Stomach (tissue), 9 donors: ENCODE data around the gene RARRES2. TPM values are rescaled to one million over a fixed set of nuclear protein-coding genes. Genes with fewer than 3 reads are reported as not detected.

ENCODE experiments used
- DNase-seq, 2 donors: peaks; one replicate each; pipeline versions ENCODE4 v3.0.0 to v3.0.0-alpha.2; 2013 to 2019
- H3K27ac ChIP-seq, 5 donors: fragments of 200-600 bp in 4 of 5; sonication (generic) in 4 of 5; one replicate each; pipeline ENCODE4 v1.5.1; 2013 to 2019; ENCODE audit warnings: mild to moderate bottlenecking in 1 of 5, moderate library complexity in 1 of 5
- H3K27me3 ChIP-seq, 3 donors: fragments of 200-600 bp; sonication (generic); one replicate each; pipeline ENCODE4 v1.5.1; 2017 to 2019; ENCODE audit warnings: mixed run types in 1 of 3
- H3K36me3 ChIP-seq, 4 donors: fragments of 200-600 bp; sonication (generic); 1 replicate in 3 of 4; 2 replicates in 1 of 4; pipeline ENCODE4 v1.5.1; 2016 to 2019
- H3K4me1 ChIP-seq, 4 donors: fragments of 200-600 bp; sonication (generic); one replicate each; pipeline ENCODE4 v1.5.1; 2016 to 2019
- H3K4me3 ChIP-seq, 4 donors: fragments of 200-600 bp; sonication (generic) in 3 of 4; one replicate each; pipeline ENCODE4 v1.5.1; 2016 to 2019; ENCODE audit warnings: mild to moderate bottlenecking in 1 of 4
- H3K9me3 ChIP-seq, 4 donors: fragments of 200-600 bp; sonication (generic); one replicate each; pipeline ENCODE4 v1.5.1; 2016 to 2019
- EP300 ChIP-seq: sonication (generic); formaldehyde crosslinking; IDR thresholded peaks from one replicate; pipeline ENCODE4 v1.6.1; 2017; ENCODE audit warnings: antibody characterized with exemption
- POLR2A ChIP-seq, 4 donors: fragments of 450-650 bp; IDR thresholded peaks; one replicate each; pipeline ENCODE4 v1.6.1; 2016; ENCODE audit warnings: antibody characterized with exemption in 4 of 4, control low read depth in 2 of 4, mild to moderate bottlenecking in 1 of 4, moderate library complexity in 1 of 4
- POLR2AphosphoS5 ChIP-seq, 3 donors: sonication (generic); formaldehyde crosslinking; IDR thresholded peaks; one replicate each; pipeline ENCODE4 v1.6.1; 2016; ENCODE audit warnings: antibody characterized with exemption in 3 of 3
- WGBS, 5 donors: extraction: QIAGEN DNeasy Blood & Tissue Kit in 3 of 5; methylation state at CpG; one replicate each; pipeline versions ENCODE4 v1.1.5 to v1.1.7; 2013 to 2018; 5-methylcytosine and 5-hydroxymethylcytosine counted together
- intact Hi-C: fragments of 100-400 bp; cut with DNase I; formaldehyde crosslinking; loops from one replicate; pipeline ENCODE4 v1.15.1; 2023; ENCODE audit warnings: low total_unique reads
- polyA plus RNA-seq, 3 donors: library from polyadenylated mRNA; stranded (reverse); fragments of 200-250 nt; gene quantifications; one replicate each; pipeline ENCODE4 v1.2.3, GENCODE V29; 2013
- total RNA-seq, 5 donors: library from RNA; depleted of rRNA; stranded (reverse); fragments of >200 nt; gene quantifications; one replicate each; pipeline versions ENCODE4 v1.1.0 to v1.2.3, GENCODE V29; 2014 to 2016
- TF ChIP-seq, protein P1 (sequence below), 7 experiments: fragments of 450-650 bp in 4 of 7; fragments of 200-600 bp in 3 of 7; sonication (generic) in 3 of 7; IDR thresholded peaks; one replicate each; pipeline ENCODE4 v1.5.1; 2016 to 2019; ENCODE audit warnings: antibody characterized with exemption in 7 of 7, control low read depth in 2 of 7, mild to moderate bottlenecking in 1 of 7
- donor health status: healthy with polysubstance abuse.
- donor health status: Bipolar disorder and iron deficiency.
- donor health status: healthy.

RARRES2 gene
- total and polyA plus RNA-seq, 8 donors = 33.5 to 244 (median 126) TPM

DNA sequence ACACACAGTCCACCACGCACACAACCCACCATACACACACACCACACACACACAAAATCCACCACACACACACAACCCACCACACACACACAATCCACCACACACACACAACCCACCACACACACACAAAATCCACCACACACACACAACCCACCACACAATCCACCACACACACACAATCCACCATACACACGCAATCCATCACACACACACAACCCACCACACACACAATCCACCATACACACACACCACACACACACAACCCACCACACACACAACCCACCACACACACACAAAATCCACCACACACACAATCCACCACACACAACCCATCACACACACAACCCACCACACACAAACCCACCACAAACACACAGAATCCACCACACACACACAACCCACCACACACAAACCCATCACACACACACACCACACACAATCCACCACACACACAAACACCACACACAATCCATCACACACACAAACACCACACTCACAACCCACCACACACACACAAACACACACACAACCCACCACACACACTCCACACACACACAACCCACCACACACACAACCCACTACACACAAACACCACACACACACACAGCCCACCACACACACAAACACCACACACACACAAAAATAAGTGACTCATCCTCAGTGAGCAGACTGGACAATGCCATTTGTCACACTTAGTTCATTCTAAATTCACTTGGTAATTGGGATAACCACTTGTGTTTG is 18.4 kb upstream of the RARRES2 start:
- H3K9me3 ChIP-seq = no peaks in the 10 kb centered on the region
- no peak for DNase-seq
- H3K4me1 ChIP-seq = peaks cover 0 to 29% (median 6%) of the 10 kb centered on the region in 4 donors
- H3K36me3 ChIP-seq = no peaks in the 10 kb centered on the region
- 96 to 98% (median 97%) methylated on average over 2 of the region's 2 CpGs for WGBS, 5 donors
- intact Hi-C loops = loop anchor here (10.0 kb wide), 1 partner anchor 55 kb away; no protein-coding TSS in a partner anchor
- H3K27me3 ChIP-seq = no peaks in the 10 kb centered on the region
- TF ChIP-seq, protein P1, sequence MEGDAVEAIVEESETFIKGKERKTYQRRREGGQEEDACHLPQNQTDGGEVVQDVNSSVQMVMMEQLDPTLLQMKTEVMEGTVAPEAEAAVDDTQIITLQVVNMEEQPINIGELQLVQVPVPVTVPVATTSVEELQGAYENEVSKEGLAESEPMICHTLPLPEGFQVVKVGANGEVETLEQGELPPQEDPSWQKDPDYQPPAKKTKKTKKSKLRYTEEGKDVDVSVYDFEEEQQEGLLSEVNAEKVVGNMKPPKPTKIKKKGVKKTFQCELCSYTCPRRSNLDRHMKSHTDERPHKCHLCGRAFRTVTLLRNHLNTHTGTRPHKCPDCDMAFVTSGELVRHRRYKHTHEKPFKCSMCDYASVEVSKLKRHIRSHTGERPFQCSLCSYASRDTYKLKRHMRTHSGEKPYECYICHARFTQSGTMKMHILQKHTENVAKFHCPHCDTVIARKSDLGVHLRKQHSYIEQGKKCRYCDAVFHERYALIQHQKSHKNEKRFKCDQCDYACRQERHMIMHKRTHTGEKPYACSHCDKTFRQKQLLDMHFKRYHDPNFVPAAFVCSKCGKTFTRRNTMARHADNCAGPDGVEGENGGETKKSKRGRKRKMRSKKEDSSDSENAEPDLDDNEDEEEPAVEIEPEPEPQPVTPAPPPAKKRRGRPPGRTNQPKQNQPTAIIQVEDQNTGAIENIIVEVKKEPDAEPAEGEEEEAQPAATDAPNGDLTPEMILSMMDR (IDR thresholded peaks at IDR 0.05) = no peak
- TF ChIP-seq POLR2A (IDR thresholded peaks at IDR 0.05) = no peak
- no peak for TF ChIP-seq POLR2AphosphoS5 (IDR thresholded peaks at IDR 0.05)
- TF ChIP-seq EP300 = no peak
- no peak overlapping the region for H3K4me3 ChIP-seq
- no peak overlapping the region for H3K27ac ChIP-seq

DNA sequence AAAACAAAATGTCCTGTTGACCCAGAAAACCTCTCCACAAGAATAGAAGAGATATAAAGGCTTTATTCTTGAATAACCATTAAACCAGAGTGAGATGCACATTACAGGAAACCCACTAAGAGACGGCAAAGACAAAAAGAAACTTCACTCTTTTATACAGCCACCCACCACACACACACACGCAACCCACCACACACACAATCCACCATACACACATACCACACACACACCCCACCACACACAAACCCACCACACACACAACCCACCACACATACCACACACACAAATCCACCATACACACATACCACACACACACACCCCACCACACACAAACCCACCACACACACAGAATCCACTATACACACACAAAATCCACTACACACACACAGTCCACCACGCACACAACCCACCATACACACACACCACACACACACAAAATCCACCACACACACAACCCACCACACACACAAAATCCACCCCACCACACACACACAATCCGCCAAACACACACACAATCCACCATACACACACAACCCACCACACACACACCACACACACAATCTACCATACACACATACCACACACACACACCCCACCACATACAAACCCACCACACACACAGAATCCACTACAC is 17.7 kb upstream of the RARRES2 start:
- peaks cover 0 to 29% (median 9%) of the 10 kb centered on the region in 4 donors for H3K4me1 ChIP-seq
- H3K9me3 ChIP-seq = no peaks in the 10 kb centered on the region
- TF ChIP-seq, protein P1 (IDR thresholded peaks at IDR 0.05) = no peak
- TF ChIP-seq POLR2A (IDR thresholded peaks at IDR 0.05) (no peak), POLR2AphosphoS5 (IDR thresholded peaks at IDR 0.05) (no peak), EP300 (no peak)
- H3K27ac ChIP-seq = no peak overlapping the region
- H3K36me3 ChIP-seq = no peaks in the 10 kb centered on the region
- intact Hi-C loops = no loop called here
- H3K4me3 ChIP-seq = no peak overlapping the region
- peak in 1 of 2 donors; percentile 2 for DNase-seq
- WGBS, 5 donors = 83 to 90% (median 88%) methylated on average over 4 of the region's 4 CpGs
- no peaks in the 10 kb centered on the region for H3K27me3 ChIP-seq

DNA sequence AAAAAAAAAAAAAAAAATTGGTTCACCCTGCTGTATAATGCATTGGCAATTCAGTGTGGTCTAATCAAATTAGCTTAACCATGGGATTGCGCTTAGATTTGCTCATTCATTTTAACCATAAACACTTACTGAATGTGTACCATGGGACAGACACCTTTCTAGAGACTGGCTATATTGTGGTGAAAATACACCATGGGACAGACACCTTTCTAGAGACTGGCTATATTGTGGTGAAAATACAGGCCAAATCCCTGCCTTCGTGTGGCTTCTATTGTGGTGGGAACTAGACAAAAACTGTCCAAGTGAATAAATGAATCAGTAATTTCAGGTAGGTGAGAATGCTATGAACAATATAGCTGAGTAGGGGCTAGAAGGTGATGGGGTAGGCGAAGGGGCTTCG is 17.0 kb upstream of the RARRES2 start:
- 89 to 99% (median 96%) methylated on average over 4 of the region's 4 CpGs for whole genome bisulfite sequencing, 5 donors
- peaks cover 0 to 29% (median 9%) of the 10 kb centered on the region in 4 donors for H3K4me1 ChIP-seq
- intact Hi-C loops = no loop called here

DNA sequence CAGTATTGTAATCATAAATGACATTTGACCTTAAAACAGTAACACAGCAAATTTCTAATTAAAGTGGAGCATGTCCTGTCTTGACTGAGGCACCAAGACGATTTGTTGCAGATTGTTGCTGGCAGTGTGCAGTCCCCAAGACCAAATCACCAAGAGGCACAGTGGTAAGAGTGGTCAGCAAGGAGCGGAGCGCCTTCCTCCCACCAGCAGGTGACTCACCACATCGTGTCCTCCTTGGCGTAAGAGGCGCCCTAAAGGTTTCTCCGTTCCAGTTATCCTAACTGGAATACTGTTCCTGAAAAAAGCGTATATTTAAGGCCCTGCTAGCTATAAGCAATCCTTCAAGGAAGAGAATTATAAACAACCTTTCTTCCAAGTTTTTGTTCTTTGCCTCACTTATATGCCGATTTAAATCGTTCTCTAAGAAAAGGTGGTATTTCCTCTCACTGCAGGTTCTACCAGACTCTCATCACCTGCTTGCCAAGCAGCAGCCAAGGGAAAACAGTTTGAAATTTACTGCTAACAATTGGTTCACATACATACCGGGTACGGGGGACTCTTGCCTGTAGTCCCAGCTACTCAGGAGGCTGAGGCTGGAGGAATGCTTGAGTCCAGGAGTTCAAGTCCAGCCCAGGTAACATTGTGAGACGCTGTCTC is 16.5 kb upstream of the RARRES2 start:
- Histone ChIP-seq H3K4me3 (no peak overlapping the region), H3K27ac (no peak overlapping the region), H3K4me1 (peaks cover 0 to 29% (median 9%) of the 10 kb centered on the region in 4 donors), H3K9me3 (no peaks in the 10 kb centered on the region), H3K36me3 (no peaks in the 10 kb centered on the region), H3K27me3 (no peaks in the 10 kb centered on the region)
- intact Hi-C loops = no loop called here
- TF ChIP-seq POLR2A (IDR thresholded peaks at IDR 0.05) (no peak), EP300 (no peak), POLR2AphosphoS5 (IDR thresholded peaks at IDR 0.05) (no peak)
- TF ChIP-seq, protein P1 (IDR thresholded peaks at IDR 0.05) = no peak
- peak in 1 of 2 donors; percentile 2 for DNase-seq
- WGBS, 5 donors = 81 to 83% (median 83%) methylated on average over 13 of the region's 13 CpGs

More for the DNA sequence above, 17.0 kb upstream of the RARRES2 start:
- TF ChIP-seq POLR2AphosphoS5 (IDR thresholded peaks at IDR 0.05) (no peak), EP300 (no peak), POLR2A (IDR thresholded peaks at IDR 0.05) (no peak)
- TF ChIP-seq, protein P1 (IDR thresholded peaks at IDR 0.05) = no peak
- H3K9me3 ChIP-seq = no peaks in the 10 kb centered on the region
- no peak for DNase-seq
- H3K27me3 ChIP-seq = no peaks in the 10 kb centered on the region
- no peak overlapping the region for H3K27ac ChIP-seq
- no peaks in the 10 kb centered on the region for H3K36me3 ChIP-seq
- no peak overlapping the region for H3K4me3 ChIP-seq
